H4 (cell line): Measurements from ENCODE around the gene C4BPA. TPM values are rescaled to one million over a fixed set of nuclear protein-coding genes. Genes with fewer than 3 reads are reported as not detected.

Experiments used
- DNase-seq: peaks from one replicate; pipeline ENCODE4 v3.0.0-alpha.2; 2015; ENCODE audit warnings: low spot score
- total RNA-seq: library from RNA; depleted of rRNA; stranded (reverse); fragments of >200 nt; shearing (Covaris generic); gene quantifications from 2 replicates; pipeline ENCODE4 v1.2.3, GENCODE V29; 2014; rRNA removed

Gene C4BPA
- total RNA-seq = 0.15 TPM in 1 of 2 replicates, not detected in the other

- DNase-seq = no peak
These were observed at the start of gene C4BPA for GRCh38 chr1:207103892-207104373. Gene C4BPA (plus strand): TSS chr1:207104233. CDS start chr1:207113026, 8,793 bp downstream.

DNA sequence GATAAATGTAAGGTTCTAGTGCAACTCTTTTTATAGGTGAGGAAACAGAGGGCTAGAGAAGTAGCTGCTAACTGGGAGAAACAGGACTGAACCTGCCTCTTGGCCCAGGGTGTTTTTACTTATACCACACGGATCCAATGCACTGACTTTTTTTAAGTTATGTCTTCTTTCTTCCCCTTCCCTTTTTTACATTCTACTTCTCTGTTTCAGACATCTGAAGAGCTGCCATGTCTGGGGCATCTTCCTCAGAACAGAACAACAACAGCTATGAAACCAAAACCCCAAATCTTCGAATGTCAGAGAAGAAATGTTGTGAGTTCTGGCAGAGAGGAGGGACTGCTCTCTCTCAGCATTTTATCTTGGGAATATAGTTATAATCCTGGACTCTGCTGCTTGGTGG lies 49.5 kb upstream of the C4BPA start:
- DNase-seq = no peak

DNA sequence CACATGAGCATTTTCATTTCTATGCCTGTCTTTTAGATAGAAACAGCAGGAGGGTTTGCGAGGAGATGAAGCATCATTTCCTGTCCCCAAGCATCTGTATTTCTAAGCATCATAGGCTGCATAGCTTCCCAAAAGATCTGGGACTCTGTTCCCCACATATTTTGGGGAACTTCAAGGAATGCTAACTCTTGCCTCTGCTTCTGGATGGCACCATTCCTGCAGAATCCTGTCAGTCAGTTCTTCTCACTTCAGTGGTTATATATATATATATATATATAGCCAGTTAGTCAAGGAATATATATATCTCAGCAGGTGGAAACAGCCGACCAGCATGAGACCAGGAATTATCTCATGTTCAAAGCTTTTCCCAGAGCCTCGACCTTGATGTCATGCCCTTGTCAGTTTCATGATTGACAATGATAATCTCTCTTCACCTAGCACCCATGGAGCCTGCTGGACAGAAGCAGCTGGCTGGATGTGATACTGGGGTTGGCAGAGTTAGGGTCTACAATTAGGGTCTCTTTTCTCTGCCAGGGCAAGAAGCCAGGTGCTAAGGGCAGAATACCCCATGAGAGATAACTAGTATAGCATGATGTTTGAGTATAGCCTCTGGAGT lies 48.5 kb upstream of the C4BPA start:
- no peak for DNase-seq

DNA sequence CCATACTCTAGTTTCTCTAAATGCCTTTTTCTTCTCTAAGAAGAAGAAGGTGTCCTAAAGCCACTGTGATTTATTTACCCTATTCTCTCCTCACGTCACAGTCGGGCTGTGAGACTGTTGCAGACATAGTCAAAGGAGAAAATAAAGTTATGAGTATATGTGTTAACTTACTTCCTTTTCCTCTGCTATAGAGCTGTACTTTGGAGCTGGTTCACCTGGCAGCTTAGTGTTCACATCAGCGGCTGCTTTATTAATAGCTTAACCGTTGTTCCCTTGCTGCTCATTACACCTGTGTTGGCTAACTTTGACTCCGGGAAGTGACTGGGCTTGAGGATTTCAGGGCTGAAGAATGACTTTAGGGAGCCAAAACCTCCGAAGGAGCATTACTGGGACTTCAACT lies 47.4 kb upstream of the C4BPA start:
- DNase-seq = no peak

DNA sequence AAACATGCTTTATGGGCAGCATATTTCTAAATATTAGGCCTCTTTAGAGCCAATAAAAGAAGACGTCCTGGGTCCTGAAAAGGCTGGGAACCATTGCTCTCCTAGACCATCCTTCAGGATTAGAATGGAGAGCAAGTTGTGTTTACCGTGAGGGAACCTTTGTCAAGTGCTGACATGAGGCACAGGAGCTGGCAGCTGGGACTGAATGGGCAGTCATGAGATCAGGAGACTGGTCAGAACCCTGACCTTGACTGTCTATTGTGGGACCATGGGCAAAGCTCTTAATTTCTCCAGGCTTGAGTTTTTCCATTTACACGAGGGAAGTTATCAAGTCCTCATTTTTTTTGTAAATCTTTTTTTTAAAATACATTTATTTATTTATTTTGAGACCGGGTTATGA lies 45.8 kb upstream of the C4BPA start:
- DNase-seq = no peak

DNA sequence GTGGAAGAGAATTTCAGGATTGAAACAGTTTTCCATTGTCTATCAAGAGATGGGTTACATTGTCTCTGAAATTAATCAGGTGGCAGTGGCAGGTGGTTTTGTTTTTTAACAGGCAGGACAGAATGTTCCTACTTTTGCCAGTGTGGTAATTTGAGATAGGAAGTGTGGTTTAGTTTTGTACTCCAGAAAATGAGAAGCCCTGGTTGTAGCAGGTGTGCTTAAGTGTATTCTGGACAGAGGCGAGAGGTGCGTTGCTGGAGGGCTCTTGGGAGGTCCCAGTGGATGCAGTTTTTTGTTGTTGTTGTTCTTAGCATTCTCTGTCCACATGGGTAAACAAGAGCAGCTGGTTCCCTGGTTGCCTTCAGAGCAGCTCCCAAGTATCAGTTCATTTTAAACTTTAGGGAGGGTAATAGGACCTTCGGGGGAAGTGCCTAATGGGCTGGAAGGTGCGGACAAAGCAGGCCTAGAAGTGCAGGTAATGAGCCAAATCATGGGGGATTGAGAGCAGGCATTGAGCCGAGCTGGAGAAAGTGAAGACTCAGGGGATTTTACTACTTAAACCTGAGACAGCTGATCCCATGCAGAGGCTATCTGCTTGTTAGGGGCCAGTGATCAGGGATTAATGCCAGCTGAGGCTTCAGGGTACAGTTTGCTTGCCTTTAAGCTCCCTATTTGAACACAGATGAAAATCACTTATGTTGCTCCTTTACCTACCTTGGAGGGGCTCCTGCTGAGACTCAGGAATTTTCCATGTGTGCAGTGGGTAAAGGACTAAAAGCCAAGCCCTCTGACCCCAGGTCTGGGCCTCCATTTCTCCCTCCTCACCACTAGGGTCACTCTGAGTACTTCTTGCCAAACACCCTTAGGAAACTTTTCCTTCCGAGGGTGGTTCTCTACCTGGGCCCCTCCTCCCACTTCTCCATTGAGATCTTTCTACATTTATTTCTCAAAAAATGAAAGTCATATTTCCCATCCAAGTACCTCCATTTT lies 44.9 kb upstream of the C4BPA start:
- DNase-seq = no peak

GRCh38 chr1:207059881-207060280 lies 44.2 kb upstream of the C4BPA start:
- no peak for DNase-seq

DNA sequence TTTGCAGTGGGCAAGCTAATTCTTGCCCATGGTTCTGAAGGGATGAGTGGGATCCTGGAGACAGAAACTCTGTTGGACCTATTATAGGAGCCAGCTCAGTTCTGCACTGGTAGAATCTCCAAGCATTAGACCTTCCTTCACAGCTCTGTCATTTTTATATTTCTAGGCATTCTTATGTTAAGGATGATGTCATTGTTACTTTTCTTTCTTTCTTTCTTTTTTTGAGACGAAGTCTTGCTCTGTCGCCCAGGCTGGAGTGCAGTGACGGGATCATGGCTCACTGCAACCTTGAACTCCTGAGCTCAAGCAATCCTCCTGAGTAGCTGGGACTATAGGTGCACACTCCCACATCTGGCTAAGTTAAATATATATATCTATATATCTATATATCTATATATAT lies 43.4 kb upstream of the C4BPA start:
- no peak for DNase-seq

DNA sequence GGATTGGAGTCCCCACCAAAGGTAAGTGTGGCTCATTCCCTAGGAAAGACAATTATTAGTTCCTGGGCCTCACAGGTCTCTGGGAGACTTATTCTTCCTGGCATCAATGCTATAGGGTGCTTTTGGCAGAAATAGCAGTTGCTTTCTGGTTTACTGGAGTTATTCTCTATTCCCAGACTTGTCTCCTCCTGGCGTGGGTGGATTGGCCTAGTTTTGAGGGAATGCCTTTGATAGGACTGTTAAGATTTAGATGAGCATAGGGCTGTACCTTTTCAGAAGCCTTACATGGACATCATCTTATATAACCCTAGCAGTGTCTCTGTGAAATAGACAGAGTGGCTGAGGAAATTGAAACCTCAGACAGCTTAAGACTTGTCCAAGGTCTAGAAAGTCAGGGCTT lies 42.0 kb upstream of the C4BPA start:
- DNase-seq = no peak

GRCh38 chr1:207063014-207063413 lies 41.0 kb upstream of the C4BPA start:
- DNase-seq = no peak

- DNase-seq = no peak
These were observed 39.5 kb upstream of the C4BPA start for GRCh38 chr1:207064561-207064960.

DNA sequence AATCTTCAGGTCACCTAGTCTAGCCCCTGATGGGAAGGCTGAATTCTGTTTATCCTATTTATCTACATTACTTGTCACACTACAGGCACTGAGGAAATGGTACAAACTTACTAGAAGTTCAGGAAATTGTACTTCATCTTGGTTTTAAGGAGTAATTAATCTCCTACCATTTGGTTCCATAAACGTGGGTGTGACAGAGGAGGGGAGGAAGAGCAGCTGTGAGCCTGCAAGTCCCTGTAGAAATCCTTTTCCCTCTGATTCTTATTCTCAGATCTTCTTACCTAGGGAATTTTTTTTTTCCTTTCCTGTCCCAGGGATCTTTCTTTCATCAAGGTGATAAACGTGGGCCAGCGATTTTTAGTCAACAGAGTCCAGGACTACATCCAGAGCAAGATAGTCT lies 36.8 kb upstream of the C4BPA start:
- DNase-seq = no peak

- DNase-seq = no peak
These were observed 36.4 kb upstream of the C4BPA start for GRCh38 chr1:207067665-207068064.

GRCh38 chr1:207069061-207069460 lies 35.0 kb upstream of the C4BPA start:
- DNase-seq = no peak

- DNase-seq = no peak
These were observed 34.1 kb upstream of the C4BPA start for GRCh38 chr1:207069858-207070506.

- DNase-seq = no peak
These were observed 33.2 kb upstream of the C4BPA start for GRCh38 chr1:207070811-207071210.

DNA sequence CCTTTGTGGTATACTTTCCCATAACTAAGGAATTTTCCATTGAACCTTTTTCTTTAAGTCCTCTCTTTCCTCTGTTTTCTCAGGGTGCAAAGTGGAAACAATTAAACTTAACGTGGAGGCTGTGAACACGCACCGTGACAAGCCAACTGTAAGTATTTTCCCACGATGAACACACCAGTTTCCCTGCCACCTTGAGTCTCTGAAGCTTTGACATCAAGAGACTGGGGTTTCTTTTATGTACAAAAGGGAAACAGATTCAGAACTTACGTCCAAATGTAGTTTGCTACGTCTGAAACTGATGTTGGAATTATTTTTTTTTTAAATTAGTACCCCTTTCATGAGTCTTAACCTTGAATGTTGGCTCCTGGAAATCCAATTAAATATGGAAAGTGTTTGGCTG lies 32.6 kb upstream of the C4BPA start:
- no peak for DNase-seq

- no peak for DNase-seq
These were observed 31.8 kb upstream of the C4BPA start for GRCh38 chr1:207072233-207072632.

DNA sequence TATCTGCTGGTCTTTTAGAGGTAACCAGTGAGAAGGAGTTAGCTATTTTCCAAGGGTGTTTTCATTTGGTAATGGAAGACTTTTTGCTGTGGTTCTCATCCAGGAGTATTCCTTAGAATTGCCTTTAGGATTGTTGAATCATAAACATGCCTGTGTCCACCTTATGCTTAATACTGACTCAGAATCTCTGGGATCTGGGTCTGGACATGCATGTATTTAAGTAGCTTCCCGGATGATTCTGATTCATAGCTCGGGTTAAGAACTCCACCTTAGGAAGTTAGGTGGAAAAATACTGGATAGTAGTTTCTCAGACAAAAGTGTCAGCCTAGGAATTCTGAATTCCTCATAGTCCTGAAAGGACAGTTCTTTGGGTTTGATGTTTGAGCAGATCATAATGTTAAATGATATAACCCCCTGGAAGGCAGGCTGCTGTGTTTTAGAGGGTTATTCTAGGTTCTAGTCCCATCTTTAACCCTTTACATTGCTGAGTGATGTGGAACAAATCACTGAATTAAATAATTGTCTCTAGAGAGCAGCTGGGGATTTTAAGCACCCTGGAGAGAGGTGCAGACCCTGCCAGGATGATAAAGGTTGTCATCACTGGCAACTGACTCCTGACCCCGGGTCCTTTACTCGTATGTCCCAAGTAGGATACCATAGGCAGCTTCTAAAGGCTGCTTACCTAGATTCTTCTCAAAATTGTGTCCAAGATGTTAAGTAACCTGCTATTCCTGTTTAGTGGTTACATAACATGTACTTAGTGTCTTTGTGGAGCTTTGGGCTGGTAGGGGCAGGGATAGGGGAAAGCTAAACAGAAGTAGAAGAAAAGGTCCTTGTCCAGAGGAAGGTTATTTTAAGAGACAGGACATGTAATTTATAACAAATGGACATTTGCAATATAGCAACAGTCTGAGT lies 29.9 kb upstream of the C4BPA start:
- DNase-seq = no peak

- no peak for DNase-seq
These were observed 27.7 kb upstream of the C4BPA start for GRCh38 chr1:207076181-207076955.

- DNase-seq = no peak
These were observed 27.0 kb upstream of the C4BPA start for GRCh38 chr1:207077012-207077411.
